CD4-positive, alpha-beta T cell treated with Interleukin-17A for 4 hours (primary cell): ENCODE data around the gene GRIA4.

Experiments used
- DNase-seq: peaks from one replicate; pipeline ENCODE4 v3.0.0-alpha.2; 2020; ENCODE audit warnings: mixed read lengths

The GRIA4 gene

DNA sequence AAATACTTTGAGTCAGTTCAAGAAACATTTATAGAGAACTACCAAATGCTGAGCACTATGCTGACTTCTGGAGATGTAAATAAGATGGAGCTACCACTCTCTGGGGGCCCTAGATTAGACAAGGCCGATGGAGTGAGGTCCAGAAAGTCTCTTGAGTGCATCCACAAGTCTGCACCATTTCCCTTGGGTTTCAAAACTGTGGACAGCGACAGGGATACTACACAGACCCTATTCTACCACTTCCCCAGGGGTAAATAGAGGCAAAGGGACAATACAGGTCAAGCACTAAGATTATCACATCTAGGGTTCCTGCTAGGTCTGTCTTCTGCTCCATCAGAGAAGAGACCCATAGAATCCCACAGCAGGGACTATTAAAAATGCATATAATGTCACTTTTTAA is 183.2 kb downstream of the GRIA4 start:
- no peak for DNase-seq

DNA sequence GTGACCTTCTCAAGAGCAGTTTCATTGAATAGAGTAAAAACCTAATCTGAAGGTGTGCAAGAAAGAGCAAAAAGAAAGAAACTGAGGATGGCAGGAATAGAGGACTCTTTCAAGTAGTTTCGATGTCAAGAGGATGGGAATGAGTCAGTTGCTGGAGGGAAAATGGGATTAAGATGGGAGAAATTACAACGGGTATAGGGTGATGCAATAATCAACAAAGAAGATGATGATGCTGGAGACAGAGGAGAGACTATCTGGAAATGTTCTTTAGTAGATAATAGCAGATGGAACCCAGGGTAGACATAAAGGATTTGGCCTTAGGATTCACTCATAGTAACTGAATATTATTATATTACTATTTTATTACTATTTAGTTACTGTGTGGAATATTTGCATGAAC is 189.4 kb downstream of the GRIA4 start:
- DNase-seq: no peak

DNA sequence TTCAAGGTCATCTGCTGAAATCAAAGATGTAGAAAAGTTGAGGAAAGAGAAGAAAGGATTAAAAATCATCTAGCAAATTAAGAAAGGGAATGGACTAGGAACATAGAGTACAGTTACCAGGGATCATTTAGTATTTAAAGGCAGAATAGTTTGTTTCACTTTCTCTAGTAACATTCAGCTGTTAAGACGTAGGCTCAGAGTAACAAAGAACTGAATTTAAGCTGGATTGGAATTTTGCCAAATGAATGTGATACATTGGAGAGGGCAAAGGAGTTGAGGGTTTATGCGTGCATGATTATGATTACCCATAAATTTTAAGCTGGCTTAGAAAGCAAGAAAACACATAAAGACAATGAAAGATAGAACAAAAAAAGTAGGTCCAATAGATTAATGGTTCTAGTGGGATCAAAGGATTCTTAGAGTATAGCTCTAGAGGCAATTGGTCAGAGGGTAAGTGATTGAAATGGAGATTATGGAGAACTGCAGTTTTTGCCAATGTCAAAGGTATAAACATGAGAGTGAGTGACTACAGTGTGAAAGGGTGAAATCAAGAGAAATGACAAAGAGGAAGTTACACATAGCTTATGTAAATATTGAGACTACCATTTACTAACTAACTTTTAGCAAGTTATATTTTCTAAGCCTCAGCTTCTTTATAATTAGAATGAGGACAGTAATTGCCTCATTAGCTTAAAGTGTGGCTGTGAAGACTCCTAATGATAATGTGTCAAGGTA is 190.0 kb downstream of the GRIA4 start:
- DNase-seq: no peak

DNA sequence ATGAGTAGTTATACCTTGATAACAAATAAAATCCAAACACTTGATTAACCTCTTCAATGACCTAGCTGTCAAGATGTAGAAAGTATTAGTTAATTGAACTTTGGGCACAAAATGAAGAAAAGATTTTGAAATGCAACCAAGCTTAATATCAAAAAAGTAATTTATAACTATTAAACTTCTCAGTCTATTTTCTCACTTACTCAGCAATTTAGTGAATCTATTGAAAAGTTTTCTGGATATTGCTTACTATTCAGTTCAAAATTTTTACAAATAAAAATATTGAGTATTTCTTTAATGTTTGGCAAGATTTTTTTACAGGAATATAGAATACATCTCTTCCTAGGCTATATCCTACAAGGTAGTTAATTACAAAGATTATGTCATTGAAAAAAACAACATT is 192.5 kb downstream of the GRIA4 start:
- no peak for DNase-seq

DNA sequence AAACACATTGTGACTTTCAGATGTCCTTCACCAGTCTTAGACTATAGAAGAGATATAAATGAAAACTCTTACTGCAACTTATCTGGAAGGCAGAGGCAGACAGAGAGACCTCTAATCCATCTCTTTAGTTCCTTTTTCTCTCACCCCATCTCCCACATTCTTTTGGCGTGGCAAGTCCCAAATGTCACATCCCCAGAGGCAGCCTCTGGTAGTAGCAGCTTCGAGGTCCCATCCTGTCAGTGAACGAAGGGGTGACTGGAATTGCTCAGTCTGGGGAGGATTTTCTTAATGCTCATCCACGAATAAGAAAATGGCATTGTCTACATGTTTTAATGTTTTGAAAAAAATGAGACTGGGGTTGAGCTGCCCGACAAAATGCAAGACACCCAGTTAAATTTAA is 201.4 kb downstream of the GRIA4 start:
- no peak for DNase-seq

DNA sequence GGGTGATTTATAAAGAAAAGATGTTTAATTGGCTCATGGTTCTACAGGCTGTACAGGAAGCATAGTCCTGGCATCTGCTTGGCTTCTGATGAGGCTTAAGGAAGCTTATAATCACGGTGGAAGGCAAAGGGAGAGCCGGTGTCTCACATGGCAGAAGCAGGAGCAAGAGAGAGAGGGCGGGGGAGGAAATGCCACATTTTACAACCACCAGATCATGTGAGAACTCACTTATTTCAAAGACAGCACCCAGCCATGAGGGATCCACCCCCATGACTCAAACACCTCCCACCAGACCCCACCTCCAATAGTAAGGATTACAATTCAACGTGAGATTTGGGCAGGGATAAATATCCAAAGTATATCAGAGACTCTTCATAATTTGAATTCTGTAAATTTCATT is 211.5 kb downstream of the GRIA4 start:
- no peak for DNase-seq

DNA sequence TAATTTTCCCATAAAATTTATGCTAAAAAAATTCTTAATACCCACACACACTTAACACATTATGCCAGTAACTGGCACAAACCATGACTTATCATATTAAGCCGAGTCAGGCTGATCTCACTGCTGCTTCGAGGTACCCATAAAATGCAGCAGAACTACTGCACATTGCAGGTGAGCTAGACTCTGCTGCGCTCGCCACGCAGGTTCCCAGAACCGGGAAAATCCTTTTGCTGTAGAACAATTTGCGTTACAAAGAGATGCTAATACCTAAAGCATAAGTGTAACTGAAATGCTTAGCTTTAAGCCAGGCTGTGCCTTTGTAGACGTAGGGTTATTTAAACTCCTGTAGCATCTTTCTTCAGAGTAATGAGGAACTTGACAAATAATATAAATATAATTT is 211.9 kb downstream of the GRIA4 start:
- DNase-seq: no peak

DNA sequence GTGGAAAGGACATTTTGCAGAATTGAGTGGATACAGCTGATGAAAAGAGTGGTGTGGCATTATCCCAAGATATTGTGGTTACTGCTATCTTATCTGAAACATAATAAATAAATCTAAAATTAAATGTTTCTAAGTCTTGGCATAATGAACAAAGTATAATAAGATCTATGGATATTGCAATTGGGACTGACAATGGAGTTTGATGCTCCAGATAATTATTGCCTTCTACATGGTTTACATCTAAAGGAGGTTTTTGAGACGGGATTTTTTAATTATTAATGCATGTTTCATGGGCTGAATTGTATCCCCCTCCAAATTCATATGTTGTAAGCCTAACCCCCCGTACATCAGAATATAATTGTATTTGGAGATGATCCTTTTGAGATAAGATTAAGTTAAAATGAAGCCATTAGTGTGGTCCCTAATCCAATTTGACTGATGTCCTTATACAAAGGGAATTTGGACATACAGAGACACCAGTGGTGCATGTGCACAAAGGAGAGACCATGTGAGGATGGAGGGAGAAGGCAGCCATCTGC is 213.7 kb downstream of the GRIA4 start:
- no peak for DNase-seq

DNA sequence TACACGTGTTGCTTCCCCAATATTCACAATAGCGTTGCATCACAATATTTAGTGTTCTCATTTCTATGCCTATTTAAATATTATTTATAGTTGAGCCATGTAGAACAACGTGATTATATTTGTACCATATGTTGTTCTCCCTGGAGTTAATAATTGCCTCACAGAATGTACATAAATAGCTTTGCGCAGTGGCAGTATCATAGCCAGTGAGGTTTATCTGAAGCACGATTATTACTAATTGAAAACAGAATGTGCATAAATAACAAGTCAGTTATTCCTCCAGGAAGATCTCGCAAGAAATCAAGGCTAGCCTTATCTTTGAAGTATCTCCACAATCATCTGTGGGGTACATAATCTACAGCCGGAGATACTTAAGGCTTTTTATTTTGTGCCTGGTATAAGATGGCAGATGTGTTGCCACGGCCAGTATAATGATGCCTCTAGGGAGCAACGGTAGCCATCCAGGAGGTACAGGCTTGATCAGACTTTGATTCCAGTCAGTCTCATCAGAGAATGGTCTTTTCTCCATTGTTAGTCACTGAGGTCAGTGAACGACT is 214.7 kb downstream of the GRIA4 start:
- no peak for DNase-seq

DNA sequence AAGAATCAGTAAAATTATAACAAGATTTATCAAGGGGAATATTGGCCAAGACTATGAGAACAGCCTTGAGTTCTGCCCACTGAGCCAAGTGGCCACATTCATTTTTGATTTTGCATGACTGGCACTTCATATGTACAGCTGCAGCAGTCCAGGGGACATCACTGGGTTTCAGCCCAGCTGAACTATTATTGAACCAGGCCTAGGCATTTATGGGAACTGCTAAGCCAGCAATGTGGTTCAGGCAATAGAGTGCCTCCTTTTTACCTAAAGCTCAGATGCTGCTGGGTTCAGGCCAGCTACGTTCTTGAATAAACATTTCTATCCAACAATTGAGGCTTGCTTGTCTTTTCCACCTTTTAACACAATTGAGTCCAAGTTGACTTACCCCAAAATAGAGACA is 215.3 kb downstream of the GRIA4 start:
- no peak for DNase-seq

DNA sequence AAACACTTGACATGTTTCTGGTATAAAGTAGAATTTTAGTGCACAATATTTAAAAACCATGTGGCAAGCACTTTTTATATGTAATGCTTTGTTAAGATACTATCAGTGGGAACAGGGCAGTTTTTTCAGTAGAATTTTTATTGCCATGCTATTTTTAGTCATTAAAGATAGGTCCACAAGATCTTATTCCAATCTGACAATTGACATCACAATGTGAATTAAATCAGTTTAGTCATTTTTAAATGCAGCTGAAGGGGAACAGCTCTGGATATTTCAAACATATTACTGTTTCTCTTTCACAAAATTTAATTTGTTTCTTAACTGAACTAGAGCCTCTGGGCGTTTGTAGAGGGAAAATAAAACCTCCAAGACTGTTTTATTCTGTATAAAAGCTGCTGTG is 218.0 kb downstream of the GRIA4 start:
- DNase-seq: no peak

DNA sequence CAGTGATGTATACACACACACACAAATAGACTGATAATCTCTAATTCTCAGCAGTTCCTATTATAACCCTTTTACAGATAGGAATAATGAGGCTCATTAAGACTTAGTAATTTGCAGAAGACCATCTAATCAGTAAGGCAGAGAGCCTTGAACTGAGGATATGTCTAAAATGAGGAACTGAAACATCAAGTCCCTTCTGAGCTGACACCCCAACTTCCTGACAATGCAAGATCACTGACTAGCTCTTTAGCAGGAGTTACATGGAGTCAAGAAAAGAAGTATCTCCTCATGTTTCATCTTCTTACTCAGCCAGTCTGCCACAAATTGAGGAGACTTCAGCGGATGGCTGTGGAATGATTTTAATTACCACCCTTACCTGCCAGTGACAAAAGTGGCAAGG is 219.2 kb downstream of the GRIA4 start:
- no peak for DNase-seq

DNA sequence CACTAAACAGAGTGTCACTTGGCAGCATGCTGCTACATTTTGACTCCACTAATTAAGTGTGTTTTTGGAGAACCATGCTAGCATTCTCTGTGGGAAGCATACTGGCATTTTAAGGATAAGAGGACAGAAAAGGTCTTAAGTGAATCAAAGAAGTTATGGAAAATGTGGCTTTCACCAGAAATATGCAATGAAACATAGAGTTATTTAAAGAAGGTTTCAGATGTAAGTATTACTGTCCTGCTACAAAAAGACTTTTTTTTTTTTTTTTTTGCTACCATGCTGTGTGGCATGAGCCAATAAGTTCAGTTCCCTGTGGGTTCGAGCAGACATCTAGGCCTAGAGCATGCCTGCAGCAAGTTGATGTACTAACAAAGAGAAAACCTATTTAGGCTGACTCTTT is 224.6 kb downstream of the GRIA4 start:
- no peak for DNase-seq

DNA sequence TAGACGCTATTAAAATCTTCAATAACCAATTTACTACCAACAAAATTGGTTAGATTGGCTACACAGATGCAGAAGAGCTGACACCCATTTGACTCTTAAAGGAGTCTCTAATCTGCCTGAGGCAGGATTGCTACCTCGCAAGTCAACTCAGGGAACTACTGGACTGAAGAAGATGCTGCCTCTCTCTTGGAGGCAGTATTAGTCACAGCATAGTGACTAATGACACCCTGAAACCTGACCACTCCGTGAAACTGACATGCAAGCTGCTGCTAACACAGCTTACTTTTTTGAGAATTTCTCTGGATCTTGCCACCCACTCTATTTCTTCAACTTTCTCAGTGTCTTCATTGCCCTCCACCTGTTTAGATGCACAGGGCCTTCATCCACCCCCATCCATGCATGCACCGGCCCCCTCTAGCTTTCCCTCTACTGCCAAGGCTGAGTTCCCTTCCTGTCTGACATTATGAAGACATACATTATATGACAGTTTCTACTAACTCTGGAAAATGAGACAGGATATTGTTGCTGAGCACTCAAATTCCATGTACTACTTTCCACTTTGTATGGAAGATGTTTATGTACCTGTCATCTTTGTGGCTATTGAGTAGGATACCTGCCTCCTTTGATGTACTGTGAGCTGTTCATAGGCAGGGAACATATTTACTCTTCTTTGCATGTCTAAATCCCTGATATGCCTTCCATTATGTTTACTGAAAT is 229.0 kb downstream of the GRIA4 start:
- DNase-seq: no peak

DNA sequence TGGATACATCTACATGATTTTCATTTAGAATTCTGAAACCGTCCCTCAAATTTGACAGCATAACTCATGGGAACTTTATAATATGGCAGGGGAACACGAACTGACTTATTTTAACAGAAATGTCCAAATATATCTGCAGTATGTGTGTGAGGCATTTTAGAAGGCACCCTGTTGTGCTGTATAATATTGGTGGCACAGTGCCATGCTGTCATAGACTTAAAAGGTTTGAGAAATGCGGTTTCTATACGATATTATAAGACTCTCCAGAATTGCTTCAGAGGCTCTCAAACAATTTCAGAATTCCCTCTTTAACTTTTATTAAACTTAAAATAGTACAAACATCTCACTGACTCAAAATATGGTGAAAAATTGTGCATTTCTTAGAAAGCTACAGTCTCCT is 230.5 kb downstream of the GRIA4 start:
- DNase-seq: no peak

DNA sequence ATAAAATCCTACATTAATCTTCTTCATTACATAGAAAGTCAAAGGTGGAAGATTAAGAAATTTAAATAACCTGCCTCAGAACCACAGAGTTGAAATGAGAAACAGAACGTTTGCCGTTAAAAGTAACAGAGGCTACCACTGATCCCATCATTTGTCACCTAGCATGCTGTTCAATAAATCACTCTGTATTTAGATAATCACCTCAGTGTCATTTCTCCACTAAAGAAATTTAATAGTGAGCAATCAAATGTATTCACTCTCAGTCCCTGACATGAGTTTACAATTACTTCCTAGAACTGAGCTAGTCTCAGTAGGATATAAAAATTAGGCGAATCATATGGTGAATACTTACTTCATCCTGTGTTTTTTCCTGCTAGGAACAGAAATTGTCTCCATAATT is 242.5 kb downstream of the GRIA4 start:
- no peak for DNase-seq

DNA sequence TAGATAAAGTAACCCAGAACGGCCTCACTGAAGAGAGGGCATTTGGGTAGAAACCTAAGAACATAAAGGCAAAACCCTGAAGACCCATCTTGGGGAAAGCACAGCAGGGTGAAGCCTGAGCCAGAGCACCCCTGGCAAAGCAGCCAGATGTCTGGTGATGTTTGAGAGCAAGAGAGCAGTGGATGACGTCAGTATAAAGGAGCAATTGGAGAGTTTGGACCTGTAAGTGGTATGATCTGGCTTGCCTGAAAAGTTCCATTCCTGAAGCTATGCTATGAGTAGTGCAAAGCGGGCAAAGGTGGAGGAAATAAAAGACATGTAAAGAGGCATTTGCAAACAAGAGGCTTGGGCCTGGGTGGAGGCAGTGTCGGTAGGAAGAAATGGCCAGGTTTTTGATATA is 244.4 kb downstream of the GRIA4 start:
- DNase-seq: no peak

DNA sequence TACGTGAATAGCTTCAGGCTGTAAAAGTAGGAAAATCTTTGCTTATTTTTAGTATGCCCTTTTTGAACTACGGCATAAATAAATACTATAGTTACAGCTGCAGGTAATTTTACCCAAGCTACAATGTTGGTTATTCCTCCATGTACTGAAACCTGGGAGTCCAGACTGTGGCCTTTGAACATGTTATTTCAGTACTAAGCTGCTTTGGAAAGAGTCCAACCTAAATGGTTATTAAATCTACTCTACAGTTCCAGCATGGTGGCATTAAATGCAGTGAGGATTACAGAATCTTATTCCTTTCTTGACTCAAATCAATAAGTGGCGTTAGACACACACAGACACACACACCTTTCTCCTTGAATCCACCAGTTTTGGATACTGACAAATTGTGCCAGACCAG is 247.1 kb downstream of the GRIA4 start:
- no peak for DNase-seq

DNA sequence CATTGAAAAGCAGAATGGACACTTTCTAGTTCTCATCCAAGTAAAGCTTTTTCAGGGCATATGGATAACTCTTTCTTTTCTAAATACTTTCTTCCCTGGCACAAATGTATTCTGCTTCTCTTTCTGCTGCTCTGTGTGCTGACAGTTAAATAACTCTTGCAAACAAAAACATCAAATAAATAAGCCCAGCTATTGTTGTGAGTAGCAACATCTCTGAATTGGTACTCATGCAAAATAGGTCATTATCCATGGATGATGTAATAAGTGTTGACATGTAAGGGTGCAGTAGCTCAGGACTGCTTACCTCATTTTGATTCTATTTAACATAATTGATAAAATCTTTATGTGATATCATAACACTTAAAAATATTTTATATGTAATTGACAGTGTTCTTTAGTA is 247.9 kb downstream of the GRIA4 start:
- no peak for DNase-seq

DNA sequence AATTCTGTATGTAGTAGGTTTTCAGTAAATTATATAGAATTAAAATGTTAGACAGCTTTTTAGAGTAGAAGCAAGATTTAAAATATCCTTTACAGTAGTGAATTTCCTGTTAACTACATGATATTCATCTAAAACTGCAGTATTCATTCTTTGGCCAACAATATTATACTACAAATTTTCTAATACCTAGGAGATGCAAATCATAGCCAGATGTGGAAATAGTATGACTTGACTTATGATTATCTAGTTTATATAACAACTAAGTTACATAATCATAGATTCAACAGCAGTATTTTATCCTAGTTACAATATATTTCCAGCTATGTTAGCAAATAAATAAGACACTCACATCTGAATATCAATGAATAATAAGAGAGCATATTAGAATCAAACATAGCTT is 249.0 kb downstream of the GRIA4 start:
- no peak for DNase-seq

DNA sequence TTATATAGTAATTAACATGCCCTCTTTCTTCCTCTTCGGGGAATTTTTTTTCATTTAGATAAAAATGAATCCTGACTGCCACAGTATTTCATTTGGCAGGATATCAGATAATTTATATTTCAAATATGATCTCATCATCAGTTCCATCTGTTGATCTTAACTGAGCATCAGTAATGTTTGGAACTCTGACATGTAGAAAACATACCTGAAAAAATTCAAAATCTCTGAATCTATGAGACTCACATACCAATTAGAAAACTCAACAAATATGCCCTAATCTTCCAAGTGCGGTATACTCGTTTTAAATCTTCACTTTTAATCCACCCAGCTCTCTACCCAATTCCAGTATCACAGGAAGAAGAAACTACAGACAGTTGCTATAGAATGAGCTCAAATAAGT is 250.2 kb downstream of the GRIA4 start:
- DNase-seq: no peak

DNA sequence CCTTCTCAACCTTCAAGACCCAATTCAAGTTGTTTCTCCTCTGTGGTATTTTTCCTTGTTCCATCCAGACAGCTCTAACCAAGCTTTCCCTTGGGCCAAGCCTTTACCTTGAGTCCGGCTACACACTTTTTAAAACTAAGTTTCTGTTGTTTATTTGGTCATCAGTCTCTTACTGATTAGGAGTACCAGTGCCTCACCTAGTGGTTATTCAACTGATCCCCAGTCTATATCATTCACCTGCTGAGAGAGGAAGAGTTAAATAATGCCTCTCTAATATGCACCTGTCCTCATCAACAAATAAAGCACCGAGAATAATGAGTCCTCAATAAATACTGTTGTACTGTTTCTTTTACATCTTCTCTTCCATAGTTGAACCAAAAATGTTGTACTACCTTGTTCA is 251.4 kb downstream of the GRIA4 start:
- no peak for DNase-seq

DNA sequence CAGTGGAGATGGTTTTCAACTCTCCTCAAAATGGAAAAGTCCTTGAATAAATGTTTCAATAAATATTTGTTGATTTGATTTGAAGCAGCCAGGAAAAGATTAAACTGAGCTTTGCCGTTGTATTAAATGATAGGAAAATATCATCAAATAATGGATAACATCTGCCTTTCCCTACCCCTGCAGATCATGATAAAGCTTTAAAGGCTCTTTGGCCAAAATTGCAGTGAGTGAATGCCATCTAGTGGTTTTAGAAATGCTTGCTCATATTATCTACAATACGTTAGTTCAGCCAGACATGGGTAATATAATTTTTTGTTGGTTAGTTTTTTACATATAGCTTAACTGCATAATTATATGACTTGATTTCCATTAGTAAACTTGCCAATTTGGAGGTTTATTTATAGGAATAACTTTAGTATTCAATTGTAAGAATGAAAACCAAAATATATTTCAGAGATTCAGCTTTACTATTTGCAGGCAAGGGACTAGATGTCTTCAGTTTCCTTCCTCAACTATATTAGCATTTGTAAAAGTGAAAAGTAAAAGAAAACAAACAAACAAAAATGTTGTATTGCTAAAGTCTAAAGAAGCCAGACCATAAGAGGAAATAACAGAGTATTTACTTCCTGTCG is 253.0 kb downstream of the GRIA4 start:
- no peak for DNase-seq

DNA sequence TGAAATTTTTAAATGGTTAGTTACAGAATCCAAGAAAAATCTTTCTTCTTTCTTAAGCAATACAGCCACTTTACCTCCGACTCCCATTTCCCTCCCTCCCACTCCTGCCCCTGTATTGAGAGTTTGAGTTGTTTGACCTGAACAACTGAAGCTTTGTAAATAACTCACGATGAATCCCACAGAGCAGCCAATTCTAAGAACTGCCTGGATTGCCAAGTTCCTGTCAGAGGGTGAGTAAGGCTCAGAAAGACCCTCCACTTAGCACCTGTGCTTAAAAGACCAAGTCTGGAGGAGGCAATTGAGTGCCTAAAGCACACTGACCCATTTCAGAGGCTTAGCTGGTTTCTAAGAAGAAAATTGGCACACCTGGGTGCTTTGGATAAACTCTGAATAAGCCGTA is 253.7 kb downstream of the GRIA4 start:
- no peak for DNase-seq
